CMK (cell line): ENCODE measurements around the gene CD96.
"Not testable (repeated sequence)": the region's sequence is repeated elsewhere in the genome, so short reads cannot be mapped to it uniquely, and the experiment has no call there.

ENCODE experiments used
- DNase-seq: peaks from one replicate; pipeline ENCODE4 v3.0.0-alpha.2; 2010; ENCODE audit warnings: low read depth

Gene CD96

DNA sequence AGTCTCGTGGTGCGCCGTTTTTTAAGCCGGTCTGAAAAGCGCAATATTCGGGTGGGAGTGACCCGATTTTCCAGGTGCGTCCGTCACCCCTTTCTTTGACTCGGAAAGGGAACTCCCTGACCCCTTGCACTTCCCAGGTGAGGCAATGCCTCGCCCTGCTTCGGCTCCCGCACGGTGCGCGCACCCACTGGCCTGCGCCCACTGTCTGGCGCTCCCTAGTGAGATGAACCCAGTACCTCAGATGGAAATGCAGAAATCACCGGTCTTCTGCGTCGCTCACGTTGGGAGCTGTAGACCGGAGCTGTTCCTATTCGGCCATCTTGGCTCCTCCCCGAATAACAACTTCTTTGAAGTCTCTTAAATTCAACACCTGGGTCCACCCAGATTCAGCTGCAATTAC lies 19.9 kb downstream of the CD96 start:
- DNase-seq, result not testable (repeated sequence)

DNA sequence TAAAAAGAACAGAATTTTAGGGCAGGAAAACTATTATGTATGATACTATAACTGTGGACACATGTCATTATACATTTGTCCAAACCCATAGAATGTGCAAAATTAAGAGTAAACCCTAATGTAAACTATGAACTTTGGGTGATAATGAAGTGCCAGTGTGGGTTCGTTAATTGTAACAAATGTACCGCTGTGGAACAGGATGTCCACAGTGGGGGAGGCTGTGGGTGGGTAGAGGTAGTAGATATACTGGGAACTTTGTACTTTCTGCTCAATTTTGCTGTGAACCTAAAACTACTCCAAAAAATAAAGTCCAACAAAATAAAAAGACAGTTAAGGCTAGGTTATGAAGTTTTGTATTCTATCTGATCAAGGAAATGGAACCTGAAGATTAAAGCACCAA lies 24.8 kb downstream of the CD96 start:
- DNase-seq, result no peak

DNA sequence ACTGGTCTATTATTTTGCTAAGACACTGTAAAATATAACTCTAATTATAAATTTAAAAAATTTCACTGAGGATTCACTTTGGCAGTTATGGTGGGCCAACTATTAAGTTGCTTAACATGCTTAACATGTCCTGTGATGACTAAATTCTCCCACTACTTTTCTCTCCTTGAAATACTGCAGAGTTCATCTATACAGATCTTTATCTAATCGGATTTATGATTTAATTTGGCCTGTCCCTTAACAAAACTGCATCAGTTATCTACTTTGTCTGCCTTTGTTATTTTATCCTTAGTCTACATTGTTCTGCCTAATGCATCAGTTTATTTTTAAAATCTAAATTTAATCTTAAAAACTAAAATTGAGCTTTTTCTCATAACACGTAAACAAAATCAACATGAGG lies 26.4 kb downstream of the CD96 start:
- no peak for DNase-seq

DNA sequence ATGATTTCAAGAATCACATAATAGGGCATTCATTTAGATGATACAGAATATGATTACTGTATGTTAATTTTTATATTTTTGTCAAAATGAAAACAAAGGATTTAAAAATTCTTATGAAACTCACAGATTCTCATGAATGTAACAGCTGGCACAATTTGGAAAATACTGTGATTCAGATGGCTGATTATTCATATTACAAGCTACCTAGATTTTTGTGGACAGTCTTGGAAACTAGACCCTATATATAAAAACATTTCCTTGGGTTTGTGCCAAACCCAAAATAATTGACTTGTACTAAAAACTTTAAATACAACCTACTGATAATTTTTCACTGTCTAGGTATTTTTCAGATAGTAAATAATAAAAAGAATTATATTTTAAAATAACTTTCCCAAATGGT lies 26.9 kb downstream of the CD96 start:
- DNase-seq, result no peak

DNA sequence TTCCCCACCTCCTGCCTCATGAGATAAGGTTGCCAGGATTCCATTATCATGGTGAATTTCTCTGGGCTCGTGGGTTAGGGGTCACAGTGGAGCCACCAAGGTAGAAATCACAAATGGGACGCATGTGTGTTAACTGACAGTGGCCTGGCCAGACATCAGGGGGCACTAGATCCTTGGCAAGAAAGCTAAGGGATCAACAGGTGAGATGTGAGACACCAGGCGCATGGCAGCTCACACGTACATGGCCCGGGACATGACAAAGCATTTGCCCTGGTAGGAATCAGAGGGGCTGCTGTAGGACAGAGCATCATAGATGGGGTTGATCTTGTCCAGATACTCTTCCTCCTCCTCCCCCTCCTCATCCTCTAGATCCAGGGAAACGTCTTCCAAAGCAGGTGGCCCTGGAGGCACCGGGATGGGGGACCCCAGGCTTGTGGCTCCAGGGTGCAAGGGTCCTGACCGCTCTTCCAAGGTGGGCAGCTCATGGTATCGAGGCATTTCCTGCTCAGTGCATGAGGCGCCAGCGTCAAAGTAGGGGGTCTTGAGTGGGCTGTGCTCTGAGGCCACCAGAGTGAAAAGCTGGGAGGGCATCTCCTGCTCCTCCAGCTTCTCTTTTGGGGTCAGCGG lies 28.5 kb downstream of the CD96 start:
- no peak for DNase-seq

DNA sequence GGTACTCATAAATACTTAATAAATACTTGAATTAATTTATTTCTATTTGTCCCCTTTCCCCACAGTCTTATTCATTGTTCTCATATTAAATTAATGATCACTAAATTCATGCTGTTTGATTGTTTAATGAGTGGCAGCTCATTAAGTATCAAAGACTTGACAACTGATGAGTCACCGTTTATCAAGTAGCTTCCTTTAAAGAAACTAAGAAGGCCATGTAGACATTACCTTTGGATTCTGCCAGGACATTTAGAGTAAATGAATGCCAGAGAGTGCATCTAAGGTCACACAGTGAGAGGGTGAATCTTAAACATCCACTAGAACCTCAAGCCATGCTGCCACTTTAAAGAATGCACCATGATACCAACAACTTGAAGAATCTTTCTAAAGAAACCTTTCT lies 29.3 kb downstream of the CD96 start:
- no peak for DNase-seq

DNA sequence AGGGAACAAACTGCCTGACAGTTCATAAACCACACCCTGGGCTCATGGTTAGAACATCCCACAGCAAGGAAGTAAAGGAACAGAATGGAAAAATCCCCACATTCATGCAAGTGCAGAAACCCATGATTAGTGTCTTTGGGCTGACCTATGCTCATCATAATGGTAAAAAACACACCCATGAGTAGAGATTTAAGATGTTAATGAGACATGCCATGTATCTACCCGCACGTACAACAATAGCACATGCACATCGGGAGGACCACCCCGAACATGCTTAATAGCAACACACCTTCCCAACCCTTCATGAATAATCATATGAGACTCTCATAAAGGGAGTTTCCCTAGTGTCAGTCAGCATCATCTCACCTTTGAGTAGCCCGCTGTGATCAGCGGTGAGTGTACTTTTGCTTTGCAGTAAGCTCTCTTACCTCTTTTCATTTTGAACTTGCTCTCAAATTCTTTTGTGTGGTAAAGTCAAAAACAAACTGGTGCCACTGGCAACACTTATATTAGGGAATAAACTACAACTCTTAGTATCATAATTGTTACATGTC lies 30.0 kb downstream of the CD96 start:
- DNase-seq, result no peak

DNA sequence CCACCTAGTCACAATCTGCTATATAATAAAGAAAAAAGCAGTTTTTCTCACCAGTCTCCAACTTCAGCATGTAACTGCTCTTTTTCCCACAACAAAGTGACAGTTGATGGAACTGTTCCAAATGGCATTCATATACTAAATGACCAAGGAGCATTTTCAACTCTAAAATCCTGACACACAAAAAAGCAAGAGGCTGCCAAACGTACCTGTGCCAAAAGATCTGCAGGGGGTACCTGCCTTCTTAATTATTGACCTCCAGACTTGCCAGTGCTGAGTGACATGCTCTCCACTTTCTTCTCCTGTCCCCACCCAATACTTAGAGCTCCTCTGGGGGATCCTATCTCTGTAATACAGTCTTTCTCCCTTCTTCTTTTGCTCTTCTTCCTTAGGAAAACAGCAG lies 35.1 kb downstream of the CD96 start:
- DNase-seq, result no peak

DNA sequence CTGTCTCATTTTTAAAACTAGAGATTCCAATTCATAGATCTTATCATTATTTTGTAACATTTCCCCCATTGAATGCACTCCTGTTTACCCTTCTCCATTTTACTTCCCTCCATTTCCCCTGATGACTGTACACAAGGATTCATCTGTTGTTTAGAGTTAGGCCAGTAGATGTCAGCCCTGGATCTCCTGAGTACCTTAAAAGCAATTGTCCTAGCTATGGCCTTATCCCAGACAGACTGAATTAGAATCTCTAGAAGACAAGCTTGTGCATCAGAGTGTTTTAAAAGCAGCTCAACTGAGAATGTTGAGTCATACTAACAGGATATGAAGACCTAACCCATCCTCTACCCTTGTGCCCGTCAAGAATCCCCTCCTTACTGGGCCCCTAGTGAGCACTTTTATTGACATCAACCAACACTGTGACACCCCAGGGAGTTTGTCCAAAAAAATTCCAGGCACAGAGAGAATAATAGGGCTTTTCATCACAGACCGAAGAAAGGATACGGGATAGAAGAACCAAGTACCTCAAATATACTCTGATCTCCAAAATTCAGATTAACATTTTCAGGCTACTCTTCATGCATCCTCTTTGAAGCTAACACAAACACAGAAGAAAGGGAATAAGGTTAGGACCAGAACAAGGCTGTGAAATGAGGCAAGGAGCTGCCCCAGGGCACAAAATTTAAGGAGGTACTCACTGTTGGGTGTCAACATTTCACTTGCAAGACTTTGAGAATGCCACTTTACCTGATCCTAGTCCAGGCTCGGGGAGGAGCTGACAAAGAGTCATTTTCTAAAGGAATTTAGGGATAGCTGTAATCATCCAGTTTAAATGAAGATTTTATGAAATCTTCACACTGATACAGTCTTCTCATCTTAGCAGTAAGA lies 36.0 kb downstream of the CD96 start:
- DNase-seq, result no peak

DNA sequence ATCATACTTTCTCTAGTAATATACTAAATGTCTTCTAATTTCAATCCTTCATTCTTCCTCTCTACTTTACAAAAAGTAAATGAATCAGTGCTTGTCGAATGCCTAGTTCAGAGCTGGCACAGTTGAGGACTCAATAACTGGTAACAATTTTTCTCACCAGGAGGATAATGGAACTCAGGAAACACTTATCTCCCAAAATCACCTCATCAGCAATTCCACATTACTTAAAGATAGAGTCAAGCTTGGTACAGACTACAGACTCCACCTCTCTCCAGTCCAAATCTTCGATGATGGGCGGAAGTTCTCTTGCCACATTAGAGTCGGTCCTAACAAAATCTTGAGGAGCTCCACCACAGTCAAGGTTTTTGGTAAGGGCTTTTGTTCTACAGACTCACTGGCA lies 36.9 kb downstream of the CD96 start:
- no peak for DNase-seq

DNA sequence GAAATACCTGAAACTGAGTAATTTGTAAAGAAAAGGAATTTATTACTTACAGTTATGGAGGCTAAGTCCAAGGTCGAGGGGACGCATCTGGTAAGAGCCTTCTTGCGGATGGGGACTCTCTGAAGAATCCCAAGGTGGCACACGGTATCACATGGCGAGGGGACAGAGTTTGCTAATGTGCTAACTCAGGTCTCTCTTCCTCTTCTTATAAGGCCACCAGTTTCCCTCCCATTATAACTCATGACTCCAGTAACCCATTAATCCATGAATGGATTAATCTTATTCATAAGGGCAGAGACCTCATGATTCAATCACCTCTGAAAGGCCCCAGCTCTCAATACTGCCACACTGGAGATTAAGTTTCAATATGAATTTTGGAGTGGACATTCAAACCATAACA lies 37.5 kb downstream of the CD96 start:
- no peak for DNase-seq

DNA sequence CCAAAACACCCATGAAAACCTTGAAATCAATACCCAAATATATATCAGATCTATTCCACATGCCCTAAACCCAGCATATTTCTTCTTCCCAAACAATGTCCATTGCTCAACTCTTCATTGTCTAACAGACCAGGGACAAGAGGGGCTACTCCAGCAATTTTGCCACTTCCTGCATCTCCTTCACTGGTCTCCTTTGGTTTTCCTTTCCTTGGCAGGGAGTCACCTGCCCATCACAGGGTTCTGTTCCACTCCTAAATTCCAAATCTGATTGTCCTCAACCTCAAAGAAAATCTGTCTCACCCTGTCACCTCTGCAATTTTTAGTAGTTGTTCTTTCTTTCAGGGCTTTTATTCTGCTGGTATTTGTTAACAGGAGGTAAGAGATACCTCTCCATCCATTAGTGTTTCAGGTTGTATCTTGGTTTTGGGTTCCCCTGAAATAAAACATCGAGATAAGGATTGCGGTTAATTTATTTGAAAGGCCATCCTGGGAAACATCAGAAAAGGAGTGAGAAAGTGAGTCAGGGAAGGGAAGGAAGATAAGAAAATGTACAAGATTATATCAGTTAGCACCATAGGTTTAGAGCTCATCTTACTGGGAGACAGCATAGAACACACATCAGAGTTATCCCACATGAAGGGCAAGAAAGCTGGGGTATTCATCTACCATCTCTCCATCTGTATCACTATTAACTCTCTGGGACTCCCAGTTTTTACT lies 39.6 kb downstream of the CD96 start:
- DNase-seq, result no peak

DNA sequence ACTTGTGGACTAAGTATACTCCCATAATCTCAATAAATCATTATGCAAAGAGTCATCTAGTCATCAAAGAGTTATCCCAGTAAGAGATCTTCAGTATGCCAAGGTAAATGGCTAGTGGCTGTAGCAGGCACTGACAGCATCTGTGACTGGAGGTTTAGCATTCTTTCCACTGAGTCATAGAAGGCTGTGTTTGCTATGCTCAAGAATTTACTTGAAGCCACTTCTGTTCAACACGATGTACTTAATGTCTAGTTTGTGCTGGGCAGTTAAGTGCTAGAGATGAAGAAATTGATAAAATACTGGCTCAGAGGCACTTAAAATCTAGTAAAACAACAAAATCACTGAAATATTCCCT lies 40.1 kb downstream of the CD96 start:
- DNase-seq, result no peak

DNA sequence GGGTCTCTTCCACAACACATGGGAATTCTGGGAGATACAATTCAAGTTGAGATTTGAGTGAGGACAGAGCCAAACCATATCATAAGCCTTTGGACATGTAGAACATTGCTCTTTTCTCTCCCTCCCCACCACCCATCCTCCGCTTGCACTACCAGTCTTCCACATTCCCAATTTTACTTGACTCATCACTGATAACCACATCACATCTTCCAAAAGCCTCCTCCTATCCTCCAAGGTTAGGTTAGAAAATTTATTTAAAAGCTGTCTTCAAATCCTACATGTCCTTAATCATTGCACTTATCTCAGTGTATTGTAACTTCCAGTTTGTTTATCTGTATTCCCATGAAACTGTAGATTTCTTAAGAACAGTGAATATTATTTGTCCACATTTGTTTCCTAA lies 42.7 kb downstream of the CD96 start:
- DNase-seq, result no peak

DNA sequence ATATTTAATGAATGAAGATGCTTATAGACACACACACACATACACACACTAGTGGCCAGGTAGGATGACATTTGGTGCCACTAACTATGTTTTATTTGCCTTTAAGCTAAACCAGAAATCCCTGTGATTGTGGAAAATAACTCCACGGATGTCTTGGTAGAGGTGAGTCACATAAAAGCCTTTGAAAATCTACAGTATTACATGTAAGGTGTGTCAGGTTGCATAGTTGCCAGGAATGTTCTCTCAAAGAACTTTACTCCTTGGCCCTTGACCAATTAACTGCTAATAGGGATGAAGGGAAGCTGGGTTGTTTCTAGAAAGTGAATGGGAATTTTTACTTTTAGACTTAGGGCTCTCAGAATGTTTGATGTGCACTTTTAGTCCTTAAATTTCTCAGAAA lies 43.2 kb downstream of the CD96 start:
- DNase-seq, result no peak

DNA sequence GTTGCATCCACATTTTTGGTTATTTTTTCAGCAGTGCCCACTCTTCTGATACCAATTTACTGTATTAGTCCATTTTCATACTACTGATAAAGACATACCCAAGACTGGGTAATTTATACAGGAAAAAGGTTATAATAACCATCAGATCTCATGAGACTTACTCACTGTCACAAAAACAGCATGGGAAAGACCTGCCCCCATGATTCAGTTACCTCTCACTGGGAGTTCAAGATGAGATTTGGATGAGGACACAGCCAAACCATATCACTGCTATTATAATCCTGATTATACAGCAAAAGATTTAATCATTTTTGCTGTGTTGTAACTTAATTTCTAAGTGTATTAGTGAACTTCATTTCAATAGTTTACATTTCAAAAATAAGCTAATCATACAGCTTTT lies 46.5 kb downstream of the CD96 start:
- no peak for DNase-seq

DNA sequence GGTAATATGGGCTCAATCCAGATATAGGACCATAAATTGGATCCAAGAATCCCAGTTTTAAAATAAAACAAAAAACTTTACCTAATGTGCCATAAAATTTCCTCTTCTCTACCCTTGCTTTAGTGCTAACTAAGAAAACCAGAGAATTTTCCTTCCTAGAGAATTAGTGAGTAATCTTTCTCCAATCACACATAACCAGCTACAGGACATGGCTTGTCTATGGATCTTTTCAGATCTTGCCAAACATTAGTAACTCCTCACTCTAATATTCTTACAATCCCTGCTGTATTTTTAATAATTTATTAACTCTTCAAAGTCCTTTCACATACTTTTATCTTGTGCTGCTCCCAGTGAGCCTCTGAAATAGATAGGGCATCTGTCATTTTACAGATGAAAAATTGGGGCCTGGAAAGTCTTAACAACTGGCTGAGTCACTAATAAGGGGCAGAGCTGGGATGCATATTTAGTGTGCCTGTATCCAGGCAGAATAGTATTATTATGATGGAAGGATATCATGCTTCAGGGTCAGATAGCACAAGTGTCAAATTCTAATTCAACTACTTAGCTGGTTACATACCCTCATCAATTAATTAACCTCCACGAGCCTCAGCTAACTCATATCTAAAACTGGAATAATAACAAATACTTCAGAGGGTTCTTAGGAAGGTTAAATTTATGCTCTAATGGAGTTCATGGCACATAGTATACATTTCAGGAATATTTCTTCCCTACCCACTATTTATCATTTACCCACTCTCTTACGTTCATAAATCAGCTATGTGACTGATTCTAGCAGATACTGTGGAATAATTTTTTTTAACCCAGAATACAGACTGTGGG lies 47.5 kb downstream of the CD96 start:
- DNase-seq, result no peak

DNA sequence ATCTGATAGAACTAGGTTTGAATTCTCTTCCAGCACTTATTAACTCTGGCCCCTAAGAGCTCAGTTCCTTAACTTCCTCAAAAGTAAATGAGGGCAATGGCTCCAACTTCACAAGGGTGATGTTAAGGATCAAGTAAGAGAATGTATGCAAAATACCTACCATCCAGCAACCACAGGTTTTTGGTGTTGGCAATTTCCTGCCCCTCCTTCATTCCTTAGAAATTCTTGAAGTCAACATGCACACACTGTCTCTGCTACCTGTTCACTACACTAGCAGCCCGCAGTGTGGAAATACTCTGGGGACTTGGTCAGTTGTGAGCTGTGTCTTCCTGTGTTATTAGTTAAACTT lies 48.1 kb downstream of the CD96 start:
- no peak for DNase-seq

DNA sequence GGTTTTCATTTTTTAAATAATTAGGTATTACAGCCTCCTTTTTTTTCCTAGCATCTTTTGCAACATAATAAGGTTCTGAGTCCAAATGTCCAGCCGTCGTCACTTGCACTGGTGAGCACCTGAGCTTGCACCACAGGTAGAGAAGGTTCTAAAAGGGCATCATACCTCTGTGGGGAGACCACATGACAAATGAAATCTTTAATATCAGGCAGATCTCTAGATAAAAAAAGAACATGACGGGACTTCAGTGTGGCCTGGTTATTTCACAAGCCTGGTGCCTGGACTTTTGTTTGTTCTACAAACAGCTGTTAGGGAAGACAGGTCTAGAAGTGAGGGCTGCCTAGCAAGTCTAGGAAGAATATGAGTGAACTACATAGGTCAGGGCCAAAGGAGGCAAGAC lies 49.6 kb downstream of the CD96 start:
- no peak for DNase-seq

DNA sequence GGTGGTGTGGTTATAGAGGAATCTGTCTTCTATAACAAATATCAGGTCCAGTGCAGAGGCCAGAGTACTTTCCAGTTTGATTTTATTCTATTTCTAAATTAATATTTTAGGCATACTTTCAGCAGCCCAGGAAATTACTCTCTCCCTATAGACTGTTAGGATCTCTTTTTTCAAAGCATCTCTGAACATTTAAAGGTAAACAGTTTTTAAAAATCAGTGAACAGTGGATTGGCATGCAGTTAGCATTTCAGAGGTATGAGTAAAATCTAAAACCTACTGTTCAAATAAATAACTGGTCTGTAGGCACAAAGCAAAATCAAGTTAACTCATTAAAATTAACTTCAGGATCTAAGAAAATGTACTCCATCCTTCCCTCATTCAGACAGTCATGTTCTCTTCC lies 50.1 kb downstream of the CD96 start:
- no peak for DNase-seq

DNA sequence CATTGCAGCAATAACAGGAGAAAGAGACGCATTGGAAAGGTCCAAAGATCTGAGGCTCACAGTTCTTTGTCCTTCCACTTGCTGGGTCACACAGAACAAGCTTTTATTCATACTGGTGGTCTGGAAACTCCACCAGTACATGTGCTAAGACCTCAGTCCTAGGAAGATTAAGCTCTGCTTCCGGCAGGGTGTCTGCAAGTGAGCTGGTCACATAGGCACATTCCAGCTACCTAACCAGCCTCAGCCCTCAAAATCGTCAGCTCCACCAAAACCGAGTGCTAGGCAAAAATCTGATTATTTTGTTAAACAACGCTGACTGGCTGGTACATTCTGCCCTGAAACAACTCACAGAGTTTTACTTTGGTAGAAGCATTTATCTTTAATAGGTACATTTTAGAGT lies 50.9 kb downstream of the CD96 start:
- DNase-seq, result no peak

DNA sequence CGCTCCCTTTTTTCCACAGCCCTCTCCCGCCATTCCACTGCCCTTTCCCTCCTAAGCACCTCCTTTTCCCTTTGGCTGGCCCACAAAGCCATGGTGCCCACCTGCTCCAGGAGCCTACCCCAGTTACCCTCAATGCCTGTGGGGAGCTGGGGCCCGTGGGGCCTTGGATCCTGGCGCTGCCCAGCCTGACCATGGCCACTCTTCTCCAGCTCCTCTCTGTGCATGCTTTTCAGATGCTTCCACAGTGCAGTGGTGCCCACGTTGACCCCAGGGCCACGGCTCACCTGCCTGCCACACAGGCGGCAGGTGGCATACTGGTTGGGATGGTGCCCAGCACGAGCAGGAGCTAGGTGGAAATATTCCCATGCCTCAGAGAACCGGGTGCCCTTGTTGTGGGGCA lies 51.7 kb downstream of the CD96 start:
- DNase-seq, result no peak
